ENCODE measurements around the gene SP2. TPM values are rescaled to one million over a fixed set of nuclear protein-coding genes. Genes with fewer than 3 reads are reported as not detected.

The SP2 gene
- polyA plus RNA-seq, 3 donors, result 3.1 to 26.7 (median 6.8) TPM

DNA sequence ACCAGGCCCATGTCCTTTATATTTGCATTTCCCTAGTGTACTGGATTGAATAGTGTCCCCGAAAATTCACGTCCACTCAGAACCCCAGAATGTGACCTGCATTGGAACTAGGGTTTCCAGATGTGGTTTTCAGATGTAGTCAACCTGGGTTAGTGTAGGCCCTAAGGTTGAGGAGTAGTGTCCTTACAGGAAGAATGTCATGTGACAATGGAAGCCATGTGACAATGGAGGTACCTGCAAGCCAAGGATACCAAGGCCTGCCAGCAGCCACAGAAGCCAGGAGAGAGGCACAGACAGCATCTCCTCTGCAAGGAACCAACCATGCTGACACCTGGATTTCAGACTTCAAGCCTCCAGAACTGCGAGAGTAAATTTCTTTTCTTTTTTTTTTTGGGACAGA lies 66.9 kb downstream of the SP2 start:
- Histone ChIP-seq H3K4me1 (ENCODE audit: control insufficient read depth in 1 of 2, insufficient read depth in 2 of 2, low read length in 2 of 2) (no peaks in the 10 kb centered on the region), H3K79me2 (ENCODE audit: insufficient read depth, low read length) (no peaks in the 10 kb centered on the region), H3K36me3 (replicated peaks in 1 of 2; ENCODE audit: control insufficient read depth in 1 of 2, insufficient read depth in 2 of 2, low read length in 2 of 2) (no peaks in the 10 kb centered on the region), H3K27ac (ENCODE audit: low read depth in 1 of 2, low read length in 2 of 2) (no peak overlapping the region), H2AFZ (ENCODE audit: insufficient read depth, low read depth, low read length, poor library complexity, severe bottlenecking) (no peak overlapping the region), H3K9me3 (replicated peaks in 1 of 2; ENCODE audit: control insufficient read depth in 1 of 2, insufficient read depth in 1 of 2, low read length in 2 of 2) (no peaks in the 10 kb centered on the region), H3K9ac (ENCODE audit: insufficient read depth, low read length, poor library complexity, severe bottlenecking) (no peak overlapping the region), H3K27me3 (ENCODE audit: control insufficient read depth in 2 of 2, insufficient read depth in 2 of 2, low read length in 2 of 2) (no peaks in the 10 kb centered on the region), H3K4me3 (replicated peaks in 1 of 3; ENCODE audit: low read depth in 2 of 3, low read length in 3 of 3) (no peak overlapping the region), H4K20me1 (ENCODE audit: insufficient read depth, low read length) (no peaks in the 10 kb centered on the region), H3K4me2 (replicated peaks; ENCODE audit: extremely low read depth, low read length, poor library complexity, severe bottlenecking) (no peak overlapping the region)
- no peak for DNase-seq
- Mint-ChIP-seq H3K4me1 (no peaks in the 10 kb centered on the region), H3K36me3 (no peaks in the 10 kb centered on the region), H3K27me3 (ENCODE audit: low read depth in 3 of 3) (peaks cover 4 to 6% (median 5%) of the 10 kb centered on the region in 3 donors), H3K9me3 (no peaks in the 10 kb centered on the region), H3K27ac (no peak overlapping the region), H3K4me3 (no peak overlapping the region)
- TF ChIP-seq, protein P1, sequence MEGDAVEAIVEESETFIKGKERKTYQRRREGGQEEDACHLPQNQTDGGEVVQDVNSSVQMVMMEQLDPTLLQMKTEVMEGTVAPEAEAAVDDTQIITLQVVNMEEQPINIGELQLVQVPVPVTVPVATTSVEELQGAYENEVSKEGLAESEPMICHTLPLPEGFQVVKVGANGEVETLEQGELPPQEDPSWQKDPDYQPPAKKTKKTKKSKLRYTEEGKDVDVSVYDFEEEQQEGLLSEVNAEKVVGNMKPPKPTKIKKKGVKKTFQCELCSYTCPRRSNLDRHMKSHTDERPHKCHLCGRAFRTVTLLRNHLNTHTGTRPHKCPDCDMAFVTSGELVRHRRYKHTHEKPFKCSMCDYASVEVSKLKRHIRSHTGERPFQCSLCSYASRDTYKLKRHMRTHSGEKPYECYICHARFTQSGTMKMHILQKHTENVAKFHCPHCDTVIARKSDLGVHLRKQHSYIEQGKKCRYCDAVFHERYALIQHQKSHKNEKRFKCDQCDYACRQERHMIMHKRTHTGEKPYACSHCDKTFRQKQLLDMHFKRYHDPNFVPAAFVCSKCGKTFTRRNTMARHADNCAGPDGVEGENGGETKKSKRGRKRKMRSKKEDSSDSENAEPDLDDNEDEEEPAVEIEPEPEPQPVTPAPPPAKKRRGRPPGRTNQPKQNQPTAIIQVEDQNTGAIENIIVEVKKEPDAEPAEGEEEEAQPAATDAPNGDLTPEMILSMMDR (IDR thresholded peaks at IDR 0.05), result no peak
- 89% methylated on average over 3 of the region's 3 CpGs for WGBS (ENCODE audit: insufficient coverage)
- intact Hi-C loops (cut with micrococcal nuclease), result no loop called here

DNA sequence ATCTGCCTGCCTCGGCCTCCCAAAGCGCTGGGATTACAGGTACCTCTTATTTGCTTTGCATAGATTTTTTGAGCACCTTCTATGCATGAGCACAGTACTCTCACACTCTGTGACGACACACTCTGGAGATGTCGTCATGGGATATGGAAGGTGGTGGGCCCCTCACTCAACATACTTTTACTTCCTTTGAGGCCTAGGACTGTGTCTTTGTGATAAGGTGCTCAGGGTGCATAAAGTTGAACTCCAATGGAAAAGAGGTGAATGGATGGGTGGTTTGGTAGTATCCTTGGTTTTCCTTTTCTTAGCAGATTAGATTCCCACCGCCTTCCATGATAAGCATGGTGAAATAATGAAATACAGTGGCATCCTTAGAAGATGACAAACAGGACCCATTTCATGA lies 68.8 kb downstream of the SP2 start:
- Histone ChIP-seq H3K27ac (ENCODE audit: low read depth in 1 of 2, low read length in 2 of 2) (no peak overlapping the region), H3K27me3 (ENCODE audit: control insufficient read depth in 2 of 2, insufficient read depth in 2 of 2, low read length in 2 of 2) (no peaks in the 10 kb centered on the region), H3K79me2 (ENCODE audit: insufficient read depth, low read length) (no peaks in the 10 kb centered on the region), H3K4me2 (replicated peaks; ENCODE audit: extremely low read depth, low read length, poor library complexity, severe bottlenecking) (no peak overlapping the region), H3K9me3 (replicated peaks in 1 of 2; ENCODE audit: control insufficient read depth in 1 of 2, insufficient read depth in 1 of 2, low read length in 2 of 2) (no peaks in the 10 kb centered on the region), H3K36me3 (replicated peaks in 1 of 2; ENCODE audit: control insufficient read depth in 1 of 2, insufficient read depth in 2 of 2, low read length in 2 of 2) (no peaks in the 10 kb centered on the region), H3K9ac (ENCODE audit: insufficient read depth, low read length, poor library complexity, severe bottlenecking) (no peak overlapping the region), H4K20me1 (ENCODE audit: insufficient read depth, low read length) (no peaks in the 10 kb centered on the region), H2AFZ (ENCODE audit: insufficient read depth, low read depth, low read length, poor library complexity, severe bottlenecking) (no peak overlapping the region), H3K4me1 (ENCODE audit: control insufficient read depth in 1 of 2, insufficient read depth in 2 of 2, low read length in 2 of 2) (no peaks in the 10 kb centered on the region), H3K4me3 (replicated peaks in 1 of 3; ENCODE audit: low read depth in 2 of 3, low read length in 3 of 3) (no peak overlapping the region)
- no peak overlapping the region for H3K27ac Mint-ChIP-seq
- H3K4me1 Mint-ChIP-seq, result peaks cover 2% of the 10 kb centered on the region
- H3K36me3 Mint-ChIP-seq, result no peaks in the 10 kb centered on the region
- 100% methylated on average over 2 of the region's 5 CpGs for WGBS (ENCODE audit: insufficient coverage)
- no peak for DNase-seq
- TF ChIP-seq, protein P1 (IDR thresholded peaks at IDR 0.05), result no peak
- no peak overlapping the region for H3K4me3 Mint-ChIP-seq
- intact Hi-C loops (cut with micrococcal nuclease), result no loop called here
- H3K27me3 Mint-ChIP-seq (ENCODE audit: low read depth in 3 of 3), result peaks cover 3 to 4% (median 4%) of the 10 kb centered on the region in 3 donors
- H3K9me3 Mint-ChIP-seq, result no peaks in the 10 kb centered on the region
